ENCODE data around the gene PDIA6. TPM values are rescaled to one million over a fixed set of nuclear protein-coding genes. Genes with fewer than 3 reads are reported as not detected.

The PDIA6 gene
- total RNA-seq, 1 experiment from 2014 or later: 149 TPM

DNA sequence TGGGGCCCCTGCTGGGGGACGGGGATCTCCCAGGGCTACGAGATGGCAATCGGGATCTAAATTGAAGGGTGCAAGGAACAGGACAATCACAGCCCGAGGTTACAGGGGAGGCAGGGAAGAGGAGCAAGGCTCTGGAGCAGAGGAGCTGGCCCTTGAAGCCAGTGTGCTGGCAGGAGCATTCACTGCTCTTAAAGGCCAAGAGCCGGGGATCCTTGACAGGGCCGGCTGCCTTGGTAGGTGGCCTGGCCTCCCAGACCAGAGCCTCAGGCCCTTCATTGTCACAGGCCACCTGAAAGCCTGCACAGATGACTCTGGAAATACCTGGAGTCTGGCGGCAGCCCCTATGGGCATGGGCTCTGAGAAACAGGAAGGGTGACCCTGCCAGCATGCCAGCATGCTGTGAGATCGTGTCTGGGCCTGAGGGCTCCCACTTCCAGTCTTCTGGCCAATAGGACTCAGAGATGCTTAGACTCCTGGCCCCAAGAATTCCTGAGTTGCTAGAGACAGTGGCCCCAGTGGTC, 38.7 kb downstream of the PDIA6 start:
- no peak for DNase-seq (ENCODE audit: low read depth, low spot score)
- CTCF ChIA-PET: no interaction called here
- H3K27ac ChIP-seq (ENCODE audit: low read depth, low read length): no peak overlapping the region

More for the DNA sequence above, 38.7 kb downstream of the PDIA6 start:
- Histone ChIP-seq H3K36me3 (ENCODE audit: control insufficient read depth in 1 of 2, insufficient read depth in 2 of 2, low read length in 2 of 2) (peaks cover 0 to 3% of the 10 kb centered on the region in 2 experiments; a peak in 1 of 4 replicates), H2AFZ (ENCODE audit: low read depth, low read length, poor library complexity, severe bottlenecking) (no peak overlapping the region), H3K4me2 (ENCODE audit: low read length) (no peak overlapping the region), H3K9me3 (ENCODE audit: control insufficient read depth in 1 of 2, insufficient read depth in 1 of 2, low read depth in 1 of 2, low read length in 2 of 2) (no peaks in the 10 kb centered on the region), H3K9me2 (ENCODE audit: insufficient read depth) (no peaks in the 10 kb centered on the region), H3K4me1 (ENCODE audit: control insufficient read depth in 1 of 2, insufficient read depth in 2 of 2, low read length in 2 of 2) (no peaks in the 10 kb centered on the region), H3K27me3 (ENCODE audit: insufficient read depth, low read length) (no peaks in the 10 kb centered on the region), H3K4me3 (replicated peaks in 1 of 2; ENCODE audit: low read depth in 1 of 2, low read length in 2 of 2) (no peak overlapping the region), H3K79me2 (ENCODE audit: insufficient read depth, low read length) (no peaks in the 10 kb centered on the region), H3K9ac (ENCODE audit: low read length) (no peak overlapping the region), H4K20me1 (ENCODE audit: insufficient read depth) (no peaks in the 10 kb centered on the region)
- no TSS peak for BruUV-seq (replicated peaks)
- intact Hi-C loops (cut with micrococcal nuclease): no loop called here
- ChIA-PET POLR2A (no interaction called here), RAD21 (ENCODE audit: low non-redundant PET in 1 of 2, low total read pairs in 2 of 2, uncharacterized antibody in 2 of 2, unreplicated experiment in 2 of 2) (no interaction called here)
- no peak for ATAC-seq
- TF ChIP-seq, protein P1, sequence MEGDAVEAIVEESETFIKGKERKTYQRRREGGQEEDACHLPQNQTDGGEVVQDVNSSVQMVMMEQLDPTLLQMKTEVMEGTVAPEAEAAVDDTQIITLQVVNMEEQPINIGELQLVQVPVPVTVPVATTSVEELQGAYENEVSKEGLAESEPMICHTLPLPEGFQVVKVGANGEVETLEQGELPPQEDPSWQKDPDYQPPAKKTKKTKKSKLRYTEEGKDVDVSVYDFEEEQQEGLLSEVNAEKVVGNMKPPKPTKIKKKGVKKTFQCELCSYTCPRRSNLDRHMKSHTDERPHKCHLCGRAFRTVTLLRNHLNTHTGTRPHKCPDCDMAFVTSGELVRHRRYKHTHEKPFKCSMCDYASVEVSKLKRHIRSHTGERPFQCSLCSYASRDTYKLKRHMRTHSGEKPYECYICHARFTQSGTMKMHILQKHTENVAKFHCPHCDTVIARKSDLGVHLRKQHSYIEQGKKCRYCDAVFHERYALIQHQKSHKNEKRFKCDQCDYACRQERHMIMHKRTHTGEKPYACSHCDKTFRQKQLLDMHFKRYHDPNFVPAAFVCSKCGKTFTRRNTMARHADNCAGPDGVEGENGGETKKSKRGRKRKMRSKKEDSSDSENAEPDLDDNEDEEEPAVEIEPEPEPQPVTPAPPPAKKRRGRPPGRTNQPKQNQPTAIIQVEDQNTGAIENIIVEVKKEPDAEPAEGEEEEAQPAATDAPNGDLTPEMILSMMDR (IDR thresholded peaks at IDR 0.05 in 2 of 3, conservative IDR thresholded peaks at IDR 0.05 in 1 of 3; ENCODE audit: borderline replicate concordance in 1 of 3, insufficient read depth in 1 of 3, low read depth in 2 of 3, low read length in 2 of 3): no peak
- TF ChIP-seq TCF7L2 (IDR thresholded peaks at IDR 0.05; ENCODE audit: borderline replicate concordance, extremely low read depth, insufficient read depth, insufficient read length) (no peak), CBX3 (IDR thresholded peaks at IDR 0.05; ENCODE audit: low read depth) (no peak), FOSL1 (IDR thresholded peaks at IDR 0.05; ENCODE audit: low read depth) (no peak), EZH2 (IDR thresholded peaks at IDR 0.05) (no peak), ZNF274 (IDR thresholded peaks at IDR 0.05; ENCODE audit: low read depth, low read length) (no peak), EZH2phosphoT487 (IDR thresholded peaks at IDR 0.05; ENCODE audit: borderline replicate concordance) (no peak), RAD21 (IDR thresholded peaks at IDR 0.05; ENCODE audit: low read depth) (no peak), ELF1 (IDR thresholded peaks at IDR 0.05; ENCODE audit: borderline replicate concordance, low read depth) (no peak), POLR2A (IDR thresholded peaks at IDR 0.05; ENCODE audit: borderline replicate concordance, extremely low read depth, insufficient read depth, insufficient read length) (no peak), JUND (IDR thresholded peaks at IDR 0.05) (no peak), REST (IDR thresholded peaks at IDR 0.05; ENCODE audit: low read depth) (no peak), YY1 (IDR thresholded peaks at IDR 0.05; ENCODE audit: extremely low read depth, insufficient replicate concordance, low read depth, low read length) (no peak), SIN3A (IDR thresholded peaks at IDR 0.05; ENCODE audit: low read depth) (no peak), ZFX (IDR thresholded peaks at IDR 0.05) (no peak), EGR1 (IDR thresholded peaks at IDR 0.05; ENCODE audit: low read depth) (no peak), SRF (IDR thresholded peaks at IDR 0.05; ENCODE audit: low read depth) (no peak)
- TF ChIP-seq, protein P2, sequence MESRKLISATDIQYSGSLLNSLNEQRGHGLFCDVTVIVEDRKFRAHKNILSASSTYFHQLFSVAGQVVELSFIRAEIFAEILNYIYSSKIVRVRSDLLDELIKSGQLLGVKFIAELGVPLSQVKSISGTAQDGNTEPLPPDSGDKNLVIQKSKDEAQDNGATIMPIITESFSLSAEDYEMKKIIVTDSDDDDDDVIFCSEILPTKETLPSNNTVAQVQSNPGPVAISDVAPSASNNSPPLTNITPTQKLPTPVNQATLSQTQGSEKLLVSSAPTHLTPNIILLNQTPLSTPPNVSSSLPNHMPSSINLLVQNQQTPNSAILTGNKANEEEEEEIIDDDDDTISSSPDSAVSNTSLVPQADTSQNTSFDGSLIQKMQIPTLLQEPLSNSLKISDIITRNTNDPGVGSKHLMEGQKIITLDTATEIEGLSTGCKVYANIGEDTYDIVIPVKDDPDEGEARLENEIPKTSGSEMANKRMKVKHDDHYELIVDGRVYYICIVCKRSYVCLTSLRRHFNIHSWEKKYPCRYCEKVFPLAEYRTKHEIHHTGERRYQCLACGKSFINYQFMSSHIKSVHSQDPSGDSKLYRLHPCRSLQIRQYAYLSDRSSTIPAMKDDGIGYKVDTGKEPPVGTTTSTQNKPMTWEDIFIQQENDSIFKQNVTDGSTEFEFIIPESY (IDR thresholded peaks at IDR 0.05; ENCODE audit: extremely low read depth, insufficient replicate concordance, low read length): no peak
